OCI-LY3 (cell line): Measurements from ENCODE around the gene ZBED1.

Experiments used
- CTCF ChIP-seq: fragments of 200-600, 300-600 bp; sonication (generic); IDR thresholded peaks from 2 replicates; pipeline ENCODE4 v1.5.1; 2014; ENCODE audit warnings: antibody characterized with exemption, low read length, low read depth
- EZH2phosphoT487 ChIP-seq: fragments of 200-600 bp; shearing (Covaris generic); IDR thresholded peaks from 2 replicates; pipeline ENCODE4 v1.6.1; 2018; ENCODE audit warnings: antibody characterized with exemption, mixed run types, low read depth

DNA sequence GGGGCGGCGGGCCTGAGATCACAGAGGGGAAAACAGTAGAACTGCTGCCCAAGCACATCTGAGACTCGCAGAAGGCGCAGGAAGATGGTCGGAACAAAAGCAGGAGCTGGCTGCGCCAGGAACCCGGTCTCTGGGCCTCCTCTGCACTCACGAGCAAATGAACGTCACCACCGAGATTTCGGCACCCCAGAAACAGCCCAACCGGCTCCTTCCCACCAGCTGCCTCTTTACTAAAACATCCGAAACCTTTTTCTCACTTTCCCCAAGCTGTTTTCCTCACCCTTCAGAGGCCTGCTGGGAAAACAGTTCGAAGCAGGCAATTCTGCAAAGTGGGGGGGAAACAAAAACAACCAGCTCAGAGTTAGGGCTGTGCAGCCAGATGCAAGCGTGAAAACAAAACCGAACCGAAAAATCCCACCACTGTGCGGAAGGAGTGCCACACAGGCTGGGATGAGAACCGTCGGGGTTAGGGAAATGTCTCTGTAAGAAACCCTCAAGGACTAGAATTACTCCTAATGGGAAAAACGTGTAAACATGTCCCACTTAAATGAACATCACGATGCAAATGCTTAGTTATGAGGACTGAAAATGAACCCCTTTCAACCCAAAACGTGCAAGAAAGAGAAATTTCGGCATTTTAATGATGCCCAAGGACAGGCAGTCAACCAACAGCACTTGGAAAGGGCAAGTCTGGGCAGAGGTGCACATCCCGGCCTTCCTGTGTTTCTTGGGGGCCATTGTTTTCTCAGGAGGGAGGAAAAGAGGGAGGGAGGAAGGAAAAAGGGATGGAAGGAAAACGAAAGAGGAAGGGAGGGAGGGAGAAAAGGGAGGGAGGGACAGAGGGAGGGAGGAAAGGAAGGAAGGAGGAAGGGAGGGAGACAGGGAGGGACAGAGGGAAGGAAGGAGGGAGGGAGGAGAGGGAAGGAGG is 15.8 kb downstream of the ZBED1 start:
- TF ChIP-seq EZH2phosphoT487 (no peak), CTCF (no peak)
